ENCODE measurements around the gene FKTN.

FKTN gene

DNA sequence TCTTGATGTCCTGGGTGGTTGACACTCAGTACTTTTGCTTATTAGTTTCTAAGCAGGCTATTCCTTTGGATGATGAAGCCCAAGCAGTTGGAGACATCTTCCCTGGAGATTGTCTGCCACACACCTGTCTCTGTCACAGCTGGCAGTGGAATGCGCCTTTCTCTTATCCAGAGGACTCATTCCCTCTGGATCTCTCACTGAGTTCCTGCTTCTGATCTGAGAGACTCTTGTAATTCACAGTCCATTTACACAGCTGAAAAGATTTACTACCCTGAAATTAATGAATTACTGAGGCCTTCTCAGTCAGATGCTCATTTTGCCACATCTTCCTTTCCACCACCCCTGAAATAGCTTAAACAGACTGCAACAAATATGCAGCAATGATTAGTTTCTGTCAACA is 120.2 kb downstream of the FKTN start:
- DNase-seq (ENCODE audit: low read depth in 2 of 2), result no peak

DNA sequence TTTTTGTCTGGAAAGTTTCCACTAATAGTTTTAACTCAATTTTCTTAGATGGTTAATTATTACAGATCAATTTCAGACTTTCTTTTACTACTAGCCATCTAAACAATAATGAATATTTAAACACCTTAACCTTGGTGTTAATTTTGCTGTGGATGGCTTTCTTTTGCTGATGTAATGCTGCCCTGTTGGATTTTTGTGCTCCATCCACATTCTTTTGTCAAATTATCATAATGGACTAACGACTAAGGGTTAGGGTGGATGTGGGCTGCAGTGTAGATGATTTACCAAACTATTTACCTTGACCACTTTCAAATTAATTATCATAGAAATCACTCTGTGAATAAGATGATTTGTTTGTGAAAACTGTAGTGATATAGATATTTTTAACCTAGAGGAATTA is 120.8 kb downstream of the FKTN start:
- DNase-seq (ENCODE audit: low read depth in 2 of 2), result no peak

DNA sequence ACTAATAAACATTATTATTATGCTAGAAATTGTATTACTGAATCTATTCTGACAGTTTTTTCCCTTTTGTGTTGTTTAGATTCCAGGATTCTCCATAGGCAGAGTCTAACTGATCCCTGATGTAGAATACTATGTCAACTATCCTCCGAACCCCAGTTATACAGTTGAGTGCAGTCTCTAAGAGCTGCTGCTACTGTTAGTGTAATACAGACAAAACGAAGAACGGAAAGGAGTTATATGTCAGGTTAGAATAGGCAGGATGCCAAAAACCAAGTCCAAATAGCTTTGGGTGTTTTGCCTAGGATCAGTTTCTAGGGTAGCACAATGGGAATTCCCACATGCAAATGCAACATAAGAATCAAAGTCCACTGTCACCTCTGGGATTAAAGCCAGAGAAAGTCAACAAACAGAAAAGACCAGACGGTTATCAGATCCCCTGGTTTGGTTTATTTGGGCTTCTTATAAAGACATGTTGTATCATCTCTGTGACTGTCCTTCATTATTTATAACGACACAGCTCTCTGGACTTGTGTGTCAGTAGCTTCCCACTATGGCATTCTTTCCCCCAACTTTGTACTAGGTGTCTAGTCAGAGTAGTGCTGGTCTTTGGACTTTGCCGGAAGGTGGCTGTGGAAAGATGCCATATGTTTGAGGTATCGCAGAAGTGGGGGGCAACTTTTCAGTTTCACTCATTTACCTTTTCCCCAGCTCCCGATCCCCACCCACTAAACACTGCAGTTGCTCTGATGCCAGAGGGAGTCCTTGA is 121.5 kb downstream of the FKTN start:
- DNase-seq (ENCODE audit: low read depth in 2 of 2), result no peak

DNA sequence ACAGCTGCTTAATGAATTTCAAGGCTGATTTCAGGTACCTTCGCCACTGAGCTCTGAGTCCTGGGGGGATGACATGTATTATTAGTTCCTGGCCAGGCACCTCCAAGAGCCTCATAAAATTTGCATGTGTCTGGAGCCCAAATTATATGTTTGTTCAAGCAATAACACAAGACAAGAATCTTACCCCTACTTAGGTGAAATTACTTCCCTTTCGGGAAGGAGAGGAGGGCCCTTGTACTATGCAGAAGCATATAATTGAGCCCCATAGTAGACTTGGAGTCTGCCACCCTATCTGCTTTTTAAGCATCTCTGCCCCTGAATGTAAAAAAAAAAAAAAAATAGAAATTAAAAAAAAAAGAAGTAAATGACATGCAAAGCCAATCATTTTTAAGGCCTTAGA is 123.4 kb downstream of the FKTN start:
- no peak for DNase-seq (ENCODE audit: low read depth in 2 of 2)

GRCh38 chr9:105681724-105682123 is 123.8 kb downstream of the FKTN start:
- DNase-seq (ENCODE audit: low read depth in 2 of 2), result no peak

DNA sequence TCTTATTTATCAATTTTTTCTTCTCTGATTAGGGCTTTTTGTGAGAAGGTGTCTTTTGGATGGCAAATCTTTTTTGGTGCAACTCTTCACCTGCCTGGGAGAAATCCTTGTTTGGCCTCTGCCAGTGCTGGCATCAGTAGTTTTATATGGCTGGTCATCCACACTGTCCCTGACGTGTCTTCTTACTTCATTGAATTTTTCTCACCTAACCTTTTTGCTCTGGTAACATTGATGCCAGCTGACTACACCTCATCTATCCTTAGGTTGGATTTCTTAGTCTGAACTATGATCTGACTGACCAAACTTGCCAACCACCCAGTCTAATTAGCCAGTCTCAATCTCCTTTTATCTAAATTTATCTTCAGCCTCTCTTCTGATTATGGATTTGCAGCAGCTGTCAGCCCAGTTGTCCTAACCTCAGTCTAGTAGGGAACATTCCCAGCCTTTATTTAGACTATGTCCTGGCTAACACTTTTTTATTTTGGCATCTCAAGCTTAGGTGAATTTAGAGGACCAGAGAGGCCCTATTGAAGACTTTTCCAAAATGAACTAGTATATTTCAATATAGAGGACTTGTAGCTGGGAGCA is 125.9 kb downstream of the FKTN start:
- DNase-seq (ENCODE audit: low read depth in 2 of 2), result no peak

- no peak for DNase-seq (ENCODE audit: low read depth in 2 of 2)
Measured at GRCh38 chr9:105686936-105687335, 129.0 kb downstream of the FKTN start.

All from stimulated activated CD4-positive, alpha-beta T cell treated with anti-CD3 and anti-CD28 coated beads, Interleukin-1b, Interleukin-23, amount 100 ng/mL, for 4 hours (primary cell).